Measurements from ENCODE around the gene DISC1. TPM values are rescaled to one million over a fixed set of nuclear protein-coding genes. Genes with fewer than 3 reads are reported as not detected.

DISC1 gene
- total RNA-seq, 2 donors from 2014 or later, result 8.0 to 9.4 TPM

GRCh38 chr1:231971397-231972110 is 345.0 kb downstream of the DISC1 start:
- H3K9ac ChIP-seq (ENCODE audit: extremely low read depth, low read length, poor library complexity, severe bottlenecking), result no peak overlapping the region
- no peaks in the 10 kb centered on the region for H3K4me1 ChIP-seq (ENCODE audit: control insufficient read depth, insufficient read depth, low read length)
- no peak overlapping the region for H3K27ac ChIP-seq (ENCODE audit: low read depth, low read length)
- H3K4me3 ChIP-seq (ENCODE audit: low read length), result no peak overlapping the region
- no peaks in the 10 kb centered on the region for H3K27me3 Mint-ChIP-seq (ENCODE audit: insufficient read depth)
- no peak overlapping the region for H3K27ac Mint-ChIP-seq
- H3K4me1 Mint-ChIP-seq, result peaks cover 6% of the 10 kb centered on the region
- H3K27me3 ChIP-seq (ENCODE audit: control insufficient read depth, insufficient read depth, low read length, poor library complexity, severe bottlenecking), result no peaks in the 10 kb centered on the region
- H3K36me3 Mint-ChIP-seq (ENCODE audit: low read depth), result peaks cover 2% of the 10 kb centered on the region
- H3K9me3 Mint-ChIP-seq, result peaks cover 2% of the 10 kb centered on the region
- H3K4me3 Mint-ChIP-seq, result no peak overlapping the region
- H3K9me3 ChIP-seq (ENCODE audit: control insufficient read depth, low read length), result peaks cover under 1% of the 10 kb centered on the region
- no peak for DNase-seq
- WGBS, 2 experiments (ENCODE audit: insufficient coverage in 1 of 2, insufficient read length in 1 of 2), result 80 to 85% methylated on average over 8 to 12 of the region's 12 CpGs
- no peak for TF ChIP-seq CTCF (conservative IDR thresholded peaks at IDR 0.05)
- no peaks in the 10 kb centered on the region for H3K36me3 ChIP-seq (ENCODE audit: control insufficient read depth, insufficient read depth, low read length)

GRCh38 chr1:231972111-231972445 is 345.5 kb downstream of the DISC1 start:
- H3K9ac ChIP-seq (ENCODE audit: extremely low read depth, low read length, poor library complexity, severe bottlenecking), result no peak overlapping the region
- Mint-ChIP-seq H3K36me3 (ENCODE audit: low read depth) (peaks cover 3% of the 10 kb centered on the region), H3K4me1 (peaks cover 6% of the 10 kb centered on the region), H3K27ac (no peak overlapping the region), H3K27me3 (ENCODE audit: insufficient read depth) (no peaks in the 10 kb centered on the region), H3K9me3 (peaks cover 5% of the 10 kb centered on the region), H3K4me3 (no peak overlapping the region)
- no peak for DNase-seq
- H3K27me3 ChIP-seq (ENCODE audit: control insufficient read depth, insufficient read depth, low read length, poor library complexity, severe bottlenecking), result no peaks in the 10 kb centered on the region
- no peak overlapping the region for H3K27ac ChIP-seq (ENCODE audit: low read depth, low read length)
- no peaks in the 10 kb centered on the region for H3K4me1 ChIP-seq (ENCODE audit: control insufficient read depth, insufficient read depth, low read length)
- peaks cover 6% of the 10 kb centered on the region for H3K9me3 ChIP-seq (ENCODE audit: control insufficient read depth, low read length)
- WGBS, 2 experiments (ENCODE audit: insufficient coverage in 1 of 2, insufficient read length in 1 of 2), result 75 to 96% methylated on average over 1 of the region's 1 CpG
- H3K36me3 ChIP-seq (ENCODE audit: control insufficient read depth, insufficient read depth, low read length), result no peaks in the 10 kb centered on the region
- no peak for TF ChIP-seq CTCF (conservative IDR thresholded peaks at IDR 0.05)
- no peak overlapping the region for H3K4me3 ChIP-seq (ENCODE audit: low read length)

DNA sequence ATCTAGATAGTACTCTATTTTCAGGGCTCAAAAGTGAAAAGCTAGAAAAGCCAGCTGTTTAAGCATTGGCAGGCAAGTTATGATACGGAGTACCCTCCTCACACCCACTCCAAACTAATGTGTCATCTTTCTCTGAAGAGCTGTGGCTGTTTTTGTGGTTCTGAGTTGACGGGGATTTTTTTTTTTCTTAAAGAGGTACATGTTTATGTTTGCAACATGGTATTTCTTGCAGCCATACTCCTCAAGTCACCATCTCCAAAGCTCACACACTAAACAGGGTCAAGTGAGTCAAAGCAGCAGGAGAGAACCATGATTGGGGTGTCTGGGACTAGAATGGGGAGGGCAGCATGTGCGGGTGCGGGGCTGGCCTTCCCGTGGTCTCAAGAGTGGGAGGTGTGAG is 347.2 kb downstream of the DISC1 start:
- no peak overlapping the region for H3K27ac ChIP-seq (ENCODE audit: low read depth, low read length)
- 96 to 100% methylated on average over 1 to 4 of the region's 5 CpGs for WGBS, 2 experiments (ENCODE audit: insufficient coverage in 1 of 2, insufficient read length in 1 of 2)
- peaks cover 6% of the 10 kb centered on the region for H3K36me3 Mint-ChIP-seq (ENCODE audit: low read depth)

More for the DNA sequence above, 347.2 kb downstream of the DISC1 start:
- Histone ChIP-seq H3K4me3 (ENCODE audit: low read length) (no peak overlapping the region), H3K9ac (ENCODE audit: extremely low read depth, low read length, poor library complexity, severe bottlenecking) (no peak overlapping the region), H3K9me3 (ENCODE audit: control insufficient read depth, low read length) (peaks cover 14% of the 10 kb centered on the region), H3K4me1 (ENCODE audit: control insufficient read depth, insufficient read depth, low read length) (no peaks in the 10 kb centered on the region), H3K36me3 (ENCODE audit: control insufficient read depth, insufficient read depth, low read length) (no peaks in the 10 kb centered on the region), H3K27me3 (ENCODE audit: control insufficient read depth, insufficient read depth, low read length, poor library complexity, severe bottlenecking) (no peaks in the 10 kb centered on the region)
- peaks cover 4% of the 10 kb centered on the region for H3K4me1 Mint-ChIP-seq
- no peak for TF ChIP-seq CTCF (conservative IDR thresholded peaks at IDR 0.05)
- DNase-seq, result no peak
- no peak overlapping the region for H3K4me3 Mint-ChIP-seq
- no peak overlapping the region for H3K27ac Mint-ChIP-seq
- no peaks in the 10 kb centered on the region for H3K27me3 Mint-ChIP-seq (ENCODE audit: insufficient read depth)
- H3K9me3 Mint-ChIP-seq, result peaks cover 14% of the 10 kb centered on the region
